ENCODE data around the gene TMEM185B. TPM values are rescaled to one million over a fixed set of nuclear protein-coding genes. Genes with fewer than 3 reads are reported as not detected.

TMEM185B gene
- total and polyA plus RNA-seq, 2 of the 4 experiments (the other 2 are of a cell fraction), result 17.7 to 26.1 TPM

DNA sequence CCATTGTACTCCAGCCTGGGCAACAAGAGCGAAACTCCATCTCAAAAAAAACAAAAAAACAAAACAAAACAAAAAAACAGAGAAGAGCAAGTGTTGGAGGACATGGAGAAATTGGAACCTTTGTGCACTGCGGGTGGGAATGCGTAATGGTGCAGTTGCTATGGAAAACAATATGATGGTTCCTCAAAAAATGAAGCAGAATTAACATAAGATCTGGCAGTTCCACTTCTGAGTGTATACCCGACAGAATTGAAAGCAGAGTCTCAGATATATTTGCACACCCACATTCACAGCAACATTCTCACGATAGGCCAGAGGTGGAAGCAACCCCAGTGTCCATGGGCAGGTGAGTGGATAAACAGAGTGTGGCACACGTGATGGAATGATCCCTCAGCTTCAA is 18.5 kb upstream of the TMEM185B start:
- Histone ChIP-seq H3K79me1 (ENCODE audit: low read depth in 1 of 2, low read length in 2 of 2) (peaks cover 0 to 7% of the 10 kb centered on the region in 2 experiments; a peak in 1 of 4 replicates), H2BK15ac (ENCODE audit: low read depth, low read length) (no peak overlapping the region), H3K4ac (ENCODE audit: low read depth, low read length) (no peak overlapping the region), H3K14ac (replicated peaks; ENCODE audit: low read depth, low read length) (no peak overlapping the region), H4K5ac (ENCODE audit: low read depth, low read length) (no peak overlapping the region), H3K27ac (ENCODE audit: insufficient read depth, low read length) (no peak overlapping the region), H3K36me3 (ENCODE audit: control insufficient read depth, insufficient read depth, low read length) (no peaks in the 10 kb centered on the region), H2AK9ac (replicated peaks; ENCODE audit: low read depth, low read length, poor library complexity) (no peak overlapping the region), H3K4me2 (ENCODE audit: low read depth, low read length) (no peak overlapping the region), H4K8ac (ENCODE audit: low read depth in 2 of 2, low read length in 2 of 2) (no peak overlapping the region), H2AFZ (replicated peaks; ENCODE audit: low read length, poor library complexity) (no peak overlapping the region), H4K20me1 (ENCODE audit: insufficient read depth, low read length) (no peaks in the 10 kb centered on the region; the same call in 1 of the 2 replicates), H3K56ac (ENCODE audit: extremely low read depth, insufficient read depth, low read length) (no peak overlapping the region), H2BK5ac (ENCODE audit: low read depth, low read length, poor library complexity, severe bottlenecking) (no peak overlapping the region), H3K4me3 (ENCODE audit: insufficient read depth, low read depth, low read length) (no peak overlapping the region), H2AK5ac (ENCODE audit: low read depth, low read length) (no peak overlapping the region; the same call in 1 of the 2 replicates), H3K9me3 (ENCODE audit: control insufficient read depth, insufficient read depth, low read length) (no peaks in the 10 kb centered on the region), H2BK120ac (ENCODE audit: low read depth, low read length) (no peak overlapping the region), H2BK20ac (ENCODE audit: low read depth, low read length) (no peak overlapping the region), H3K9me1 (ENCODE audit: insufficient read depth, low read length) (peaks cover 21% of the 10 kb centered on the region), H3K27me3 (ENCODE audit: control insufficient read depth, insufficient read depth, low read length) (no peaks in the 10 kb centered on the region), H3K9ac (ENCODE audit: low read depth, low read length) (no peak overlapping the region), H3K23ac (ENCODE audit: low read depth, low read length) (no peak overlapping the region), H3K18ac (ENCODE audit: low read depth, low read length) (no peak overlapping the region), H3K4me1 (ENCODE audit: control insufficient read depth, insufficient read depth, low read length) (peaks cover 26% of the 10 kb centered on the region), H4K91ac (ENCODE audit: insufficient read depth, low read depth, low read length) (no peak overlapping the region)
- DNase-seq, result no peak
- no TSS peak for BruUV-seq (replicated peaks)
- intact Hi-C loops (cut with micrococcal nuclease) (no loop called here), in situ Hi-C loops (cut with MboI; ENCODE audit: low sequenced_read_pairs) (loop anchor here (25.0 kb wide), 1 partner anchor 1004 kb away; no protein-coding TSS in a partner anchor), dilution Hi-C loops (cut with HindIII; ENCODE audit: low sequenced_read_pairs, unreplicated experiment) (no loop called here)
- ChIA-PET POLR2A (ENCODE audit: unreplicated experiment) (no interaction called here), CTCF (no interaction called here)
- no CpG with 5 or more reads among the region's 6 CpGs for WGBS, 2 experiments (ENCODE audit: extremely low coverage in 2 of 2, insufficient read length in 1 of 2)
- no peak for TF ChIP-seq RAD21 (IDR thresholded peaks at IDR 0.05; ENCODE audit: low read length)
- no peak for TF ChIP-seq RFX5 (IDR thresholded peaks at IDR 0.05; ENCODE audit: low read depth, low read length)
- TF ChIP-seq, protein P1, sequence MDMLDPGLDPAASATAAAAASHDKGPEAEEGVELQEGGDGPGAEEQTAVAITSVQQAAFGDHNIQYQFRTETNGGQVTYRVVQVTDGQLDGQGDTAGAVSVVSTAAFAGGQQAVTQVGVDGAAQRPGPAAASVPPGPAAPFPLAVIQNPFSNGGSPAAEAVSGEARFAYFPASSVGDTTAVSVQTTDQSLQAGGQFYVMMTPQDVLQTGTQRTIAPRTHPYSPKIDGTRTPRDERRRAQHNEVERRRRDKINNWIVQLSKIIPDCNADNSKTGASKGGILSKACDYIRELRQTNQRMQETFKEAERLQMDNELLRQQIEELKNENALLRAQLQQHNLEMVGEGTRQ (IDR thresholded peaks at IDR 0.05; ENCODE audit: low read depth, low read length), result no peak
- no peak for TF ChIP-seq MXI1 (IDR thresholded peaks at IDR 0.05; ENCODE audit: borderline replicate concordance, low read depth, low read length)
- TF ChIP-seq MAZ (IDR thresholded peaks at IDR 0.05; ENCODE audit: borderline replicate concordance, low read depth, low read length), result no peak
- no peak for TF ChIP-seq CHD1 (IDR thresholded peaks at IDR 0.05; ENCODE audit: low read depth, low read length)
- no peak for TF ChIP-seq SMC3 (IDR thresholded peaks at IDR 0.05; ENCODE audit: low read depth, low read length)
- no peak for TF ChIP-seq POLR2A (IDR thresholded peaks at IDR 0.05; ENCODE audit: low read depth, low read length)
- no peak for TF ChIP-seq RCOR1 (IDR thresholded peaks at IDR 0.05; ENCODE audit: insufficient replicate concordance, low read length)
- no peak for TF ChIP-seq MAFK (IDR thresholded peaks at IDR 0.05; ENCODE audit: low read depth, low read length)
- no peak for TF ChIP-seq BHLHE40 (IDR thresholded peaks at IDR 0.05; ENCODE audit: low read depth, low read length)
- TF ChIP-seq FOS (IDR thresholded peaks at IDR 0.05; ENCODE audit: low read depth, low read length), result no peak
- TF ChIP-seq, protein P2, sequence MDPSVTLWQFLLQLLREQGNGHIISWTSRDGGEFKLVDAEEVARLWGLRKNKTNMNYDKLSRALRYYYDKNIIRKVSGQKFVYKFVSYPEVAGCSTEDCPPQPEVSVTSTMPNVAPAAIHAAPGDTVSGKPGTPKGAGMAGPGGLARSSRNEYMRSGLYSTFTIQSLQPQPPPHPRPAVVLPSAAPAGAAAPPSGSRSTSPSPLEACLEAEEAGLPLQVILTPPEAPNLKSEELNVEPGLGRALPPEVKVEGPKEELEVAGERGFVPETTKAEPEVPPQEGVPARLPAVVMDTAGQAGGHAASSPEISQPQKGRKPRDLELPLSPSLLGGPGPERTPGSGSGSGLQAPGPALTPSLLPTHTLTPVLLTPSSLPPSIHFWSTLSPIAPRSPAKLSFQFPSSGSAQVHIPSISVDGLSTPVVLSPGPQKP (IDR thresholded peaks at IDR 0.05; ENCODE audit: borderline replicate concordance, low read depth, low read length), result no peak
- TF ChIP-seq, protein P3, sequence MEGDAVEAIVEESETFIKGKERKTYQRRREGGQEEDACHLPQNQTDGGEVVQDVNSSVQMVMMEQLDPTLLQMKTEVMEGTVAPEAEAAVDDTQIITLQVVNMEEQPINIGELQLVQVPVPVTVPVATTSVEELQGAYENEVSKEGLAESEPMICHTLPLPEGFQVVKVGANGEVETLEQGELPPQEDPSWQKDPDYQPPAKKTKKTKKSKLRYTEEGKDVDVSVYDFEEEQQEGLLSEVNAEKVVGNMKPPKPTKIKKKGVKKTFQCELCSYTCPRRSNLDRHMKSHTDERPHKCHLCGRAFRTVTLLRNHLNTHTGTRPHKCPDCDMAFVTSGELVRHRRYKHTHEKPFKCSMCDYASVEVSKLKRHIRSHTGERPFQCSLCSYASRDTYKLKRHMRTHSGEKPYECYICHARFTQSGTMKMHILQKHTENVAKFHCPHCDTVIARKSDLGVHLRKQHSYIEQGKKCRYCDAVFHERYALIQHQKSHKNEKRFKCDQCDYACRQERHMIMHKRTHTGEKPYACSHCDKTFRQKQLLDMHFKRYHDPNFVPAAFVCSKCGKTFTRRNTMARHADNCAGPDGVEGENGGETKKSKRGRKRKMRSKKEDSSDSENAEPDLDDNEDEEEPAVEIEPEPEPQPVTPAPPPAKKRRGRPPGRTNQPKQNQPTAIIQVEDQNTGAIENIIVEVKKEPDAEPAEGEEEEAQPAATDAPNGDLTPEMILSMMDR (conservative IDR thresholded peaks at IDR 0.05; ENCODE audit: low read depth, low read length), result no peak
- no peak for TF ChIP-seq CEBPB (IDR thresholded peaks at IDR 0.05; ENCODE audit: low read depth, low read length)
- TF ChIP-seq NFE2L2 (IDR thresholded peaks at IDR 0.05; ENCODE audit: low read depth, low read length), result no peak
- no peak for ATAC-seq (ENCODE audit: low read depth)

Measured in IMR-90 (cell line).